Tibial nerve (tissue), 4 donors: Measurements from ENCODE around the gene CFAP99.

Experiments used
- EP300 ChIP-seq, 2 donors: sonication (generic); formaldehyde crosslinking; IDR thresholded peaks; one replicate each; pipeline ENCODE4 v1.6.1; 2017; ENCODE audit warnings: antibody characterized with exemption in 2 of 2, mild to moderate bottlenecking in 1 of 2
- TF ChIP-seq, protein P1 (sequence below), 5 experiments: fragments of 200-600 bp in 3 of 5; fragments of 450-650 bp in 2 of 5; sonication (generic) in 3 of 5; IDR thresholded peaks; one replicate each; pipeline ENCODE4 v1.5.1; 2016 to 2019; ENCODE audit warnings: antibody characterized with exemption in 5 of 5, mild to moderate bottlenecking in 3 of 5, moderate library complexity in 2 of 5

DNA sequence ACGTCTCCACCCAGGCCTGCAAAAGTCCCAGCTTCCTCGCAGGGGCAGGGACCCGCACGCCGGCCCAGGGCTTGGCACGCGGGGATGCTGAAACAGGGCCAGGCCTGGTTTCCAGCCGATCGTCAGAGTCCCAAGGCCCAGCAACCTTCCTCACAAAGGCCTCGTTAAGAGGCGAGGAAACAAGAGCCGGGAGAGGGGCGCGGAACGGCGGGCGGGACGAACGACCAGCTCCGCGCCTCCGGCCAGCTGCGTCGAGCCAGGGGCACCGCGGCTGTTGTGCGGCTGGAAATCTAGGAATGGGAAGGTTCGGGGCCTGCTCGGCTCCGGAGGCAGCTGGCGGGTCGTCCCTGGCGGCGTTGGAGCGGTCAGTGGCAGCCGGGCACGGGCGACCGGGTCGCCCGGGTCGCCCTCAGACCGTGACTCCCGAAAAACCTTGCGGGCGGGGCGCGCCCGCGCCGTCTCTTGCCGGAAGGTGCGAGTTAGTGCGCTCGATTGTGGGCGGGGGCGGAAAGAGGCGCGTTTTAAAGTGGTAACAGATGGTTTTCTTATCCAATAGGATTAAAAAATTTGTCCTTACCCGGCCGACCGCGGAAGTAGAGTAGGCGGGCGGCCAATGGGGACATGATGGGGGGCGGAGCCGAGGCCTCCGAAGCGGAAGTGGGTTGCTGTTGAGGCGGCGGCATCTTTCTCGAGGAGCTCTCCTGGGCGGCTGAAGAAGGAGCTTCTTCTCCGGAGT is 49.9 kb downstream of the CFAP99 start, which contains the start of gene RNF4:
- TF ChIP-seq EP300 (IDR thresholded peaks at IDR 0.05): peak; percentile 56 to 80
- TF ChIP-seq, protein P1, sequence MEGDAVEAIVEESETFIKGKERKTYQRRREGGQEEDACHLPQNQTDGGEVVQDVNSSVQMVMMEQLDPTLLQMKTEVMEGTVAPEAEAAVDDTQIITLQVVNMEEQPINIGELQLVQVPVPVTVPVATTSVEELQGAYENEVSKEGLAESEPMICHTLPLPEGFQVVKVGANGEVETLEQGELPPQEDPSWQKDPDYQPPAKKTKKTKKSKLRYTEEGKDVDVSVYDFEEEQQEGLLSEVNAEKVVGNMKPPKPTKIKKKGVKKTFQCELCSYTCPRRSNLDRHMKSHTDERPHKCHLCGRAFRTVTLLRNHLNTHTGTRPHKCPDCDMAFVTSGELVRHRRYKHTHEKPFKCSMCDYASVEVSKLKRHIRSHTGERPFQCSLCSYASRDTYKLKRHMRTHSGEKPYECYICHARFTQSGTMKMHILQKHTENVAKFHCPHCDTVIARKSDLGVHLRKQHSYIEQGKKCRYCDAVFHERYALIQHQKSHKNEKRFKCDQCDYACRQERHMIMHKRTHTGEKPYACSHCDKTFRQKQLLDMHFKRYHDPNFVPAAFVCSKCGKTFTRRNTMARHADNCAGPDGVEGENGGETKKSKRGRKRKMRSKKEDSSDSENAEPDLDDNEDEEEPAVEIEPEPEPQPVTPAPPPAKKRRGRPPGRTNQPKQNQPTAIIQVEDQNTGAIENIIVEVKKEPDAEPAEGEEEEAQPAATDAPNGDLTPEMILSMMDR (IDR thresholded peaks at IDR 0.05): peak in 1 of 5 experiments; percentile 25
